Testis (tissue), 3 donors: Measurements from ENCODE around the gene SLC4A8. TPM values are rescaled to one million over a fixed set of nuclear protein-coding genes. Genes with fewer than 3 reads are reported as not detected.
"Not testable (repeated sequence)": the region's sequence is repeated elsewhere in the genome, so short reads cannot be mapped to it uniquely, and the experiment has no call there.

Experiments
- DNase-seq: peaks from one replicate; pipeline ENCODE4 v3.0.0-alpha.2; 2019
- H3K27ac ChIP-seq, 2 donors: fragments of 200-600 bp; sonication (generic); one replicate each; pipeline ENCODE4 v1.5.1; 2019
- H3K27me3 ChIP-seq: fragments of 200-600 bp; sonication (generic); one replicate; pipeline ENCODE4 v1.5.1; 2019
- H3K36me3 ChIP-seq: fragments of 200-600 bp; sonication (generic); one replicate; pipeline ENCODE4 v1.5.1; 2017; ENCODE audit warnings: low read depth; ENCODE audit errors: missing control alignments
- H3K4me1 ChIP-seq: fragments of 200-600 bp; sonication (generic); one replicate; pipeline ENCODE4 v1.5.1; 2019
- H3K4me3 ChIP-seq, 2 donors: fragments of 200-600 bp; sonication (generic); one replicate each; pipeline ENCODE4 v1.5.1; 2017 to 2019
- H3K9me3 ChIP-seq: fragments of 200-600 bp; sonication (generic); one replicate; pipeline ENCODE4 v1.5.1; 2017
- CTCF ChIP-seq, 3 experiments: fragments of 450-650 bp in 2 of 3; fragments of 200-600 bp in 1 of 3; sonication (generic) in 1 of 3; IDR thresholded peaks; one replicate each; pipeline ENCODE4 v1.5.1; 2016 to 2019; ENCODE audit warnings: antibody characterized with exemption in 3 of 3, mild to moderate bottlenecking in 2 of 3, moderate library complexity in 1 of 3
- POLR2A ChIP-seq: fragments of 450-650 bp; IDR thresholded peaks from one replicate; pipeline ENCODE4 v1.6.1; 2017; ENCODE audit warnings: antibody characterized with exemption, mild to moderate bottlenecking, moderate library complexity
- WGBS, 2 donors: methylation state at CpG; one replicate each; pipeline ENCODE4 v1.1.5; 2018; 5-methylcytosine and 5-hydroxymethylcytosine counted together
- intact Hi-C: fragments of 100-400 bp; cut with DNase I; formaldehyde crosslinking; loops from one replicate; pipeline ENCODE4 v1.15.1; 2023; ENCODE audit warnings: low total_unique reads
- polyA plus RNA-seq: library from polyadenylated mRNA; stranded (reverse); fragments of 350-450 nt; fragmentation: Illumina TruSeq; extraction: RNeasy Lipid Tissue Mini Kit (QIAGEN cat#74804); gene quantifications from one replicate; pipeline ENCODE4 v1.2.3, GENCODE V29; 2014; ENCODE audit warnings: low read depth, low replicate concordance; ENCODE audit not compliant: insufficient read depth
- total RNA-seq, 2 donors: library from RNA; depleted of rRNA; stranded (reverse); fragments of >200 nt; gene quantifications; one replicate each; pipeline ENCODE4 v1.2.3, GENCODE V29; 2016

The SLC4A8 gene
- total and polyA plus RNA-seq, 3 donors from 2014 or later: 52.7 to 78.6 (median 63.7) TPM

GRCh38 chr12:51448618-51449256 is 24.1 kb downstream of the SLC4A8 start:
- Histone ChIP-seq H3K36me3 (no peaks in the 10 kb centered on the region), H3K4me1 (peaks cover 3% of the 10 kb centered on the region), H3K9me3 (no peaks in the 10 kb centered on the region), H3K27me3 (no peaks in the 10 kb centered on the region), H3K27ac (no peak overlapping the region), H3K4me3 (no peak overlapping the region)
- 89 to 92% methylated on average over 3 of the region's 3 CpGs for WGBS, 2 donors
- TF ChIP-seq POLR2A (no peak), CTCF (IDR thresholded peaks at IDR 0.05) (no peak)
- intact Hi-C loops: no loop called here
- no peak for DNase-seq

- no peak for TF ChIP-seq CTCF (IDR thresholded peaks at IDR 0.05)
- TF ChIP-seq POLR2A: no peak
- H3K36me3 ChIP-seq: no peaks in the 10 kb centered on the region
- no peaks in the 10 kb centered on the region for H3K9me3 ChIP-seq
- 93 to 95% methylated on average over 3 of the region's 3 CpGs for WGBS, 2 donors
- no peak for DNase-seq
- H3K4me3 ChIP-seq: no peak overlapping the region
- no peak overlapping the region for H3K27ac ChIP-seq
- H3K4me1 ChIP-seq: peaks cover 3% of the 10 kb centered on the region
- intact Hi-C loops: no loop called here
- H3K27me3 ChIP-seq: no peaks in the 10 kb centered on the region
Measured at GRCh38 chr12:51449580-51450246, 25.1 kb downstream of the SLC4A8 start.

- TF ChIP-seq CTCF (IDR thresholded peaks at IDR 0.05) (no peak), POLR2A (no peak)
- H3K27me3 ChIP-seq: no peaks in the 10 kb centered on the region
- intact Hi-C loops: no loop called here
- H3K9me3 ChIP-seq: no peaks in the 10 kb centered on the region
- no peaks in the 10 kb centered on the region for H3K36me3 ChIP-seq
- no peak for DNase-seq
- peaks cover 3% of the 10 kb centered on the region for H3K4me1 ChIP-seq
- 36 to 64% methylated on average over 1 of the region's 1 CpG for WGBS, 2 donors
- H3K4me3 ChIP-seq: no peak overlapping the region
- H3K27ac ChIP-seq: no peak overlapping the region
Measured at GRCh38 chr12:51450333-51450732, 25.7 kb downstream of the SLC4A8 start.

GRCh38 chr12:51450806-51451205 is 26.2 kb downstream of the SLC4A8 start:
- intact Hi-C loops: no loop called here
- no peak overlapping the region for H3K27ac ChIP-seq
- peaks cover 3% of the 10 kb centered on the region for H3K4me1 ChIP-seq
- no peak overlapping the region for H3K4me3 ChIP-seq
- H3K9me3 ChIP-seq: no peaks in the 10 kb centered on the region
- WGBS, 2 donors: 41 to 85% methylated on average over 9 to 11 of the region's 11 CpGs
- no peaks in the 10 kb centered on the region for H3K27me3 ChIP-seq
- peak; percentile 22 for DNase-seq
- TF ChIP-seq CTCF (IDR thresholded peaks at IDR 0.05) (no peak), POLR2A (no peak)
- H3K36me3 ChIP-seq: no peaks in the 10 kb centered on the region

- H3K4me1 ChIP-seq, intact Hi-C loops, H3K27me3 ChIP-seq, H3K4me3 ChIP-seq, DNase-seq, H3K36me3 ChIP-seq, H3K9me3 ChIP-seq, H3K27ac ChIP-seq: not testable (repeated sequence)
- WGBS, 2 donors: 92 to 96% methylated on average over 7 of the region's 7 CpGs
Measured at GRCh38 chr12:51454016-51454415, 29.4 kb downstream of the SLC4A8 start.

GRCh38 chr12:51455050-51455449 is 30.4 kb downstream of the SLC4A8 start:
- H3K4me1 ChIP-seq, H3K9me3 ChIP-seq, H3K27ac ChIP-seq, DNase-seq, H3K27me3 ChIP-seq, intact Hi-C loops, H3K36me3 ChIP-seq, H3K4me3 ChIP-seq: not testable (repeated sequence)
- WGBS, 2 donors: 76 to 88% methylated on average over 3 to 6 of the region's 6 CpGs
